GM23248 (cell line): ENCODE results near the gene GPM6B.

Experiments
- EZH2 ChIP-seq: fragments of 200-600 bp; sonication (generic); IDR thresholded peaks from 2 replicates; pipeline ENCODE4 v1.6.1; 2018; ENCODE audit warnings: antibody characterized with exemption, mild to moderate bottlenecking; ENCODE audit not compliant: insufficient read depth, poor library complexity, severe bottlenecking
- EZH2phosphoT487 ChIP-seq: fragments of 200-600 bp; sonication (generic); IDR thresholded peaks from 2 replicates; pipeline ENCODE4 v1.6.1; 2018; ENCODE audit warnings: antibody characterized with exemption, moderate library complexity, mild to moderate bottlenecking, low read depth; ENCODE audit not compliant: insufficient read depth

GRCh38 chrX:13721371-13721770 lies 95.5 kb downstream of the GPM6B start:
- TF ChIP-seq EZH2 (no peak), EZH2phosphoT487 (no peak)
